ENCODE data around the gene MED26.

Gene MED26

DNA sequence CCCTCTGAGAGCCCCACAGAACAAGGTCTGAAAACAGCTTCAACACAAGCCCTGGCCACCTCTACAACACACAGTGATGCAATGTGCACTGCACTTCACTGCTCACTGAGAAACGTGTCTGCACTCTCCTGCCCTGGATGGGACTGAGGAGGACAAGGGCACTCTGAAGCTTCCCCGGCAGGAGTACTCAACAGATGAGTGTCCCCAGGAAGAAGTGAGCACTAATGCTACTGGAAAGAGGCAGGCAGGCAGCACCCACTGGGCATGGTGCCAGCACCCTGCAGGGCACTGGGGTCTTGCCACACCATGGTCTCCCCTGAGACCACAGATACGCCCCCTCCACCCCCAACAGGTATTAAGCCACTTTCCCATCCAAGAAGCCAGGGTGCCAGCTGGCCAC lies 38.1 kb downstream of the MED26 start:
- Histone ChIP-seq H3K79me2 (ENCODE audit: control insufficient read depth, insufficient read depth, low read length, unreplicated experiment) (peaks cover 91% of the 10 kb centered on the region), H3K4me1 (ENCODE audit: control insufficient read depth, insufficient read depth, low read length, unreplicated experiment) (peaks cover 37% of the 10 kb centered on the region)

DNA sequence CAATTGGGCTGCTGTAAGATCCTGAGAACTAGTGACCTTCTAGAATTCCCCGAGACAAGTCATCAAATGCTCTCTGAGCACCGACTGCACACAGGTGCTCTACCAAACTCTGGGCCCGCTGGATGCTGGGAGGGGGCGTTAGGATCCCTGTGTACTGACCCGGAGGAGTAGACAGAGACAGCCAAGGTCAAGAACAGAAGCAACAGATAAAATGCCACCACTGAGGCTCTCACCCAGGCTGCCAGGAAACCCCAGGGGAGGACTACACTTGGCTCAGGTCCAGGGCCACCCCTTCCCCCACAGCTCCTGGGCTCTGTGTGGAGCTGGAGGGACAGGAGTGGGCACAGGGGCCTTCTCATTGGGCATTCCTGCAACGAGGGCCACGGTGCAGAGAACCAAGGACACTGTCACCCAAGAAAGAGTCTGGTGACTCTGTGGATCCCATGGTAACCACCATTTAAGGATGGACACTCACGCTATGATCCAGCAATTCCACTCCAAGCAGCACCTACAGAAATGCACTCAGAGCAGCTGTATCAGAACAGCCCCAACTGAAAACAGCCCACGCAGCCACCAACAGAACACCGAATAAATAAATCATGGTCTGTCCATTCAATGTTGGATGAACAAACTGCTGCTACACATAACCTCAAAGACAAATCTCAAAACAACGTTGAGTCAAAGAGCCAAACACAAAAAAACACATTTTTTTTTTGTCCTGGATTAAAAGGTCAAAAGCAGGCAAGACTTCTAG lies 39.0 kb downstream of the MED26 start:
- H3K79me2 ChIP-seq (ENCODE audit: control insufficient read depth, insufficient read depth, low read length, unreplicated experiment) = peaks cover 85% of the 10 kb centered on the region
- H3K4me1 ChIP-seq (ENCODE audit: control insufficient read depth, insufficient read depth, low read length, unreplicated experiment) = peaks cover 44% of the 10 kb centered on the region
- no peaks in the 10 kb centered on the region for H3K36me3 ChIP-seq (ENCODE audit: insufficient read depth, low read length)
- no peaks in the 10 kb centered on the region for H3K27me3 ChIP-seq (ENCODE audit: insufficient read depth, low read length)
- H3K4me3 ChIP-seq (ENCODE audit: low read depth, low read length) = no peak overlapping the region
- H2AFZ ChIP-seq (ENCODE audit: low read length, unreplicated experiment) = no peak overlapping the region
- no peak overlapping the region for H3K27ac ChIP-seq (ENCODE audit: low read depth, low read length)

More for the DNA sequence above, 38.1 kb downstream of the MED26 start:
- H3K4me3 ChIP-seq (ENCODE audit: low read depth, low read length) = no peak overlapping the region
- no peak overlapping the region for H2AFZ ChIP-seq (ENCODE audit: low read length, unreplicated experiment)
- no peaks in the 10 kb centered on the region for H3K27me3 ChIP-seq (ENCODE audit: insufficient read depth, low read length)
- H3K27ac ChIP-seq (ENCODE audit: low read depth, low read length) = no peak overlapping the region
- H3K36me3 ChIP-seq (ENCODE audit: insufficient read depth, low read length) = no peaks in the 10 kb centered on the region

DNA sequence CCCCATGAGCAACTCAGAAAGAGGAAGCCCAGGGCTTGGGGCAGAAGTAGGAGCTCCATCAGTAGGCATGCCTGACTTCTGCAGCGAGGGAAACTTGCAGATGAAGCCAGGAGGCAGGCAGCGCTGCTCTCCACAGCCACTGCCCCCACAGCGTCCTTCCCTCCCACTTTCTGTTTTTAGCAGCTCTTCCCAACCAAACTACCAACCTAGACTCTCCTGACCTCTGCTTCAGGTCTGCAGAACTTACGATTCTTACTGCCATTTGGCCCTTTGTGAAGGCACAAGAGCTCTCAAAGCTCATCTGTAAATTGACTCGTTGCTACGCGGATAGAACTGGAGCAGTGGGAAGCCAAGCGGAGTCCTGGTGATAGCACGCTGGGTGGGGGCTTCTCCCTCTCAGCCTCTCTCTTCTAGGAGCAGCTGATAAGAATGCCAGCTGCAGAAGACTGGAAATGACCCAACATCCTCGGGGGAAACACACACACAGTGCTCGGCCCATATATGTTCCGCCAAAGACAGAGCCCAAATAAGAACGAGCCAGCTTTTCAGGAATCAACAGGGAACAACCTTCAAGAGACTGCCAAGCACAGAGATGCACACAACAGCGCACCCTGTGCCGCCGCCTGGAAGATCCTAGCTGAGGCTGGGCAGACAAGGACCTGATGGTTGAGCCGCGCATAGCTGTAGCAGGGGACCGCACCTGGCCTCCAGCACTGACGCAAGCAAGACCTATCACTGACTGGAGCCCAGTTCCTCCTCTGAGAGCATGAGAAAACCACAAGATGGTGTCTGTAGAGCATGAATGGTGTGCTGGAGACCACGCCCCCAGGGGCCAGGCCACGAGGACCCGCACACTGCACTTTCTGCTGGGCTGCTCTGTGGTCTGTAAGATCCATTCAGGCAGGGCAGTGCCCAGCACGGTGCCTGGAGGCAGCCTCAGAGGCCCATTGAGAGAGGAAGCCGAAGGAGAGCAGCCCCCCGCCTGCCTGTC lies 39.9 kb downstream of the MED26 start:
- peaks cover 84% of the 10 kb centered on the region for H3K79me2 ChIP-seq (ENCODE audit: control insufficient read depth, insufficient read depth, low read length, unreplicated experiment)

DNA sequence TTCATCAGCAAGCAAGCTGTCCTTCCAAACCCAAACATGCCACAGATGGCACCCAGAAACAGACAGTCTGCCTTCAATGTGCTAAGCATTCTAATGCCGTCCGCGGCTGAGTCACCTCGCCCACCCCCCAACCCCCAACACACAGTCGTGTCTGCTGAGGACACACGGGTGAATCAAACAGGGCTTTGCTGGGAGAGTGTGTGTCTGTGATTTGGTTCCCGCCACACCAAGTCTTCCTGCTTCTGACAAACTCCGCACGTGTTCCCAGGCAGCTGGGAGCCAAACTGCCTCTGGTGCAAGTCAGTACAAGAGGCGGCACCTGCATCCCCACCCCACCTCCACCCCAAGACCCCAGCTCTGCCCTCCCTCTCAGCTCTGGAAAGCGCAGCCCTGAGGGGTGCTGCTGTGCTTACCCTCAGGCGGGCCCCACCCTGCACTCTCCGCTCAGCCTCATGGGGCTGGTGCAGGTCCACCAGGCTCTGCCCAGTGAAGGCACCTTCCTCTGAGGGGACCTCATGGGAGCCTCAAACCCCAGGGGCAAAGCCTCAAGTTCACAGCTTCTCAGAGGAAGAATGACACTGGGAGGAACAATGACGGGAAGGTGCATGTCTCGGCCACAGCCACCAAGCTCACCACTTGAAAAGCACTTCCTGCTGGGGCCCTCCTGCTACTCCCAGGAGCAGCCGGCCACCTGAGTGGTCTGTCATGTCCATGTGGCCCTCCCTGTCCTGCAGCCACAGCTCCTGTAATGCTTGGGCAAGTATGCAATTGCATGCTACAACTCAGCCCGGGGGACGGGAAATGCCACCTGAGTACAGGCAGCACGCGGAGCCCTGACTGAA lies 40.8 kb downstream of the MED26 start:
- no peak overlapping the region for H3K27ac ChIP-seq (ENCODE audit: low read depth, low read length)
- peaks cover 55% of the 10 kb centered on the region for H3K4me1 ChIP-seq (ENCODE audit: control insufficient read depth, insufficient read depth, low read length, unreplicated experiment)

More for the DNA sequence above, 39.9 kb downstream of the MED26 start:
- no peak overlapping the region for H2AFZ ChIP-seq (ENCODE audit: low read length, unreplicated experiment)
- H3K36me3 ChIP-seq (ENCODE audit: insufficient read depth, low read length) = no peaks in the 10 kb centered on the region
- H3K4me3 ChIP-seq (ENCODE audit: low read depth, low read length) = no peak overlapping the region
- no peak overlapping the region for H3K27ac ChIP-seq (ENCODE audit: low read depth, low read length)
- no peaks in the 10 kb centered on the region for H3K27me3 ChIP-seq (ENCODE audit: insufficient read depth, low read length)
- H3K4me1 ChIP-seq (ENCODE audit: control insufficient read depth, insufficient read depth, low read length, unreplicated experiment) = peaks cover 52% of the 10 kb centered on the region

DNA sequence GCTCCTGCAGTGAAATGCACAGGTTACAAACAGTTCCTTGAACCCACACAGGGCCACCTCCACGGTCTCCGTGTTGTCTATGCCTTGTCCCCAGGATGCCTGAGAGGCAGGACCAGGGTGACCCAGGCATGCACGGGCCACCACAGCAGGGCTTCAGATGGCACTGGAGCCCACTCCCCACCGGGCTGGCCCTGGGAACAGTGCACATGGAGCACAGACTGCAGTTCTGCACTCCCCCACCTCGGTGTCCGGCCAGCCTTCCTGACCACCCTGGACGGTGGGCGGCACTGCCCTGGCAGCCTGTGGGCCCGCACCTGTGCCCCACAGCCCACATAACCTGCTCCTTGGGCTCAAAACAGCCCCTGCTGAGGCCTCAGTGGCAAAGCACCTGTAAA lies 41.5 kb downstream of the MED26 start:
- no peaks in the 10 kb centered on the region for H3K27me3 ChIP-seq (ENCODE audit: insufficient read depth, low read length)
- peaks cover 62% of the 10 kb centered on the region for H3K4me1 ChIP-seq (ENCODE audit: control insufficient read depth, insufficient read depth, low read length, unreplicated experiment)
- H2AFZ ChIP-seq (ENCODE audit: low read length, unreplicated experiment) = no peak overlapping the region
- peak overlapping the region; percentile 38; the same call in 1 of the 2 replicates for H3K27ac ChIP-seq (ENCODE audit: low read depth, low read length)
- H3K79me2 ChIP-seq (ENCODE audit: control insufficient read depth, insufficient read depth, low read length, unreplicated experiment) = peaks cover 84% of the 10 kb centered on the region
- no peak overlapping the region for H3K4me3 ChIP-seq (ENCODE audit: low read depth, low read length)
- no peaks in the 10 kb centered on the region for H3K36me3 ChIP-seq (ENCODE audit: insufficient read depth, low read length)

More for the DNA sequence above, 40.8 kb downstream of the MED26 start:
- Histone ChIP-seq H3K4me3 (ENCODE audit: low read depth, low read length) (no peak overlapping the region), H3K36me3 (ENCODE audit: insufficient read depth, low read length) (no peaks in the 10 kb centered on the region), H2AFZ (ENCODE audit: low read length, unreplicated experiment) (no peak overlapping the region), H3K79me2 (ENCODE audit: control insufficient read depth, insufficient read depth, low read length, unreplicated experiment) (peaks cover 84% of the 10 kb centered on the region), H3K27me3 (ENCODE audit: insufficient read depth, low read length) (no peaks in the 10 kb centered on the region)

DNA sequence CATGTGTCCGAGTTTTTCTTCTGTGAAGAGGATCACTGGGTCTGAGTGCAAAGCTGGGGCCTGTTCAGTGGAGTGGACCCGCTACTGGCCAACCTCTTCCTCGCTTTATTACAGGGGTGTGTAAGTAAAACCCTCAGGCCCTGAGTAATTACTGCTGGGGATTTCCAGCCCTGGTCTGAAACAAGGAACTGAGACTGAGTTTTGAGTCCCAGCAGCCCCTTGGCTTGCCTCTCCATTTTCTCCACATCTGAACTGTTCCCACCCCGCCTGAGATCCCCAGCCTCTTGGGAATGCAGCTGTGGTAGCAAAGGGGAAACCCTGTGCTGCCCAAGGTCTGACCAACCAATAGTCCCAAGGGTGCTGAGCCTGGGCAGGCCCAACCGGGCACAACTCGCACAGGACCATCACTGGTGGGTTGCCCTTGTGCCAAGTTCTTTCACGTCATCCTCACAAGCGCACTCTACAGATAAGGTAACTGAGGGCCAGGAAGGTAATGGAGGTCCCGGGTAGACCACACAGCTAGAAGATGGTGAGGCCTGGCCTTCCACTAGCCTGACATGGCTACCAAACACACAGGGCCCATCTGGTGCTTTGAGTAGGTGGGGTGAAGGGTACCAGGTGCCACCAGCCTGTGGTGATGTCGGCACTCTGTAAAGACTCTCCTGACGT lies 42.1 kb downstream of the MED26 start:
- H3K36me3 ChIP-seq (ENCODE audit: insufficient read depth, low read length) = no peaks in the 10 kb centered on the region
- no peaks in the 10 kb centered on the region for H3K27me3 ChIP-seq (ENCODE audit: insufficient read depth, low read length)
- H3K4me3 ChIP-seq (ENCODE audit: low read depth, low read length) = no peak overlapping the region
- no peak overlapping the region for H2AFZ ChIP-seq (ENCODE audit: low read length, unreplicated experiment)
- peak overlapping the region; percentile 75; the same call in 1 of the 2 replicates for H3K27ac ChIP-seq (ENCODE audit: low read depth, low read length)
- peaks cover 67% of the 10 kb centered on the region for H3K4me1 ChIP-seq (ENCODE audit: control insufficient read depth, insufficient read depth, low read length, unreplicated experiment)
- peaks cover 85% of the 10 kb centered on the region for H3K79me2 ChIP-seq (ENCODE audit: control insufficient read depth, insufficient read depth, low read length, unreplicated experiment)

DNA sequence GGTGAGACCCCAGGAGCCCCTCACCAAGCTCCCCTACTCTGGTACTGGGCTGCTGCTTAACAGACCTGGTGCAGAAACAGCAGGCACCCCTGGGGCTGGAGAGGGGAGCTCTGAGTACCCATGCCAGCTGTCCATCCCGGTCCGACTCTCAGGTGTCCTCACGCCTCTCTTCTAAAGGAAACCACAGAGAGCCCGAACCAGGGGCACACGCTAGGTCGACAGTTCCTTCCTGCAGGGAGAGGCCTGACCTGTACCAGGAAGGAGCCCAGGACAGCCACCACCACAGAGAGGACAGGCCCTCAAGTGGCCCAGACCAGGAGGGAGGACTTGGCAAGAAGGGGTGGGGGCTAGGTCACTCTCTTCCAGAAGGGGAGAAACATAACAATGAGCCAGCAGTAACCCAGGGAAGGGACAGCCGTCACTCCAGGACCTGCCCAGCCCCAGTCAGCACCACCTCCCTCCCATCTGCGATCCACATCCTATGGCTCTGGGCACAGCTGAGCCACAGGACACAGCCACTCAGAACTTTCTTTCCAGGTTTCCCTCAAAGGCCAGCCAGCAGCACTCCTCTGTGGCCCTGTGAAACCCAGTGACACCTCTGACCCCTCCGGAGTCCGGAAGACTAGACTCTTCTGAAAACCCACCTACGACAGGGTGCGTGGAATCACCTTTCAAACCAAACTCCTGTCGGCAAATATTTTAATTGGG lies 42.8 kb downstream of the MED26 start:
- H3K4me1 ChIP-seq (ENCODE audit: control insufficient read depth, insufficient read depth, low read length, unreplicated experiment) = peaks cover 67% of the 10 kb centered on the region
- no peak overlapping the region for H3K4me3 ChIP-seq (ENCODE audit: low read depth, low read length)
- H3K79me2 ChIP-seq (ENCODE audit: control insufficient read depth, insufficient read depth, low read length, unreplicated experiment) = peaks cover 89% of the 10 kb centered on the region
- no peaks in the 10 kb centered on the region for H3K27me3 ChIP-seq (ENCODE audit: insufficient read depth, low read length)
- H3K27ac ChIP-seq (ENCODE audit: low read depth, low read length) = peak overlapping the region; percentile 75
- no peak overlapping the region for H2AFZ ChIP-seq (ENCODE audit: low read length, unreplicated experiment)
- no peaks in the 10 kb centered on the region for H3K36me3 ChIP-seq (ENCODE audit: insufficient read depth, low read length)

DNA sequence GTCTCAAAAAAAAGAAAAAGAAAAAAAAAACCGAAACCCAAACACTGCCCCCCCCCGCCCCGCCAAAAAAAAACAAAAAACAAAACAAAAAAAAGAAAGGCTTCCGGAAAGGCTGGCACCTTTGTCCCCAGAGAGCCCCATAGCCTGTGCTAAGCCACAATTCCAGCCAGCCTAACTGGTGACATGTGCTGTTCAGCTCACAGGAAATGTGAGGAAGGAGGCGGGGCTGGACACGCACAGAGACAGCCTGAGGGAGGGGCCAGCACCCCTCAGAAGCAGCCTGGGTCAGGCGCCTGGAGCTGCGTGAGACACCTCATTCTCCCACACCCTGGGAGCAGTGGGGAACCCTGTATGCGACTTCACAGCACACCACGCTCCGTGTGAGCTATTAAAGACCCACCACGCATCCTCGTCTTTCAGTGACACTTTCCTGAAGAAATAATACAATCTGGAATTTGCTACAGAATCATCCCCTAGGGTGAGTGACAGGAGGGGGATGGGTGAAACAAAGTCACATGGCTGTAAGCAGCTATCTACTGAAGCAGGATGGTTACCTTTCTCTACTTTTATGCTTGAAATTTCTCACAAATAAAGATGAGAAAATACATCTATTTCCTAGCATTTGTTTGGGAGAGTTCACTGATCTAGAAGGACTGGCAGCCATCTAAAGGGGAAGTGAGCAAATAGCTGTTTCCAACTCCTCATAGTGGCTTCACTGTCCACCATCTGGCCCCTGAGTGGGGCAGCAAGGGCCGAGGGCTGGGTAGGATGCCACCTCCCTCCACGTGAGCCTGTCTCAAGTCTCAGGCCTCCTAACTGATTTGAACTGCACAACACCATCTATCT lies 43.5 kb downstream of the MED26 start:
- H3K4me3 ChIP-seq (ENCODE audit: low read depth, low read length) = peak overlapping the region; percentile 62
- peaks cover 88% of the 10 kb centered on the region for H3K79me2 ChIP-seq (ENCODE audit: control insufficient read depth, insufficient read depth, low read length, unreplicated experiment)
- H3K36me3 ChIP-seq (ENCODE audit: insufficient read depth, low read length) = no peaks in the 10 kb centered on the region
- no peak overlapping the region for H2AFZ ChIP-seq (ENCODE audit: low read length, unreplicated experiment)
- H3K4me1 ChIP-seq (ENCODE audit: control insufficient read depth, insufficient read depth, low read length, unreplicated experiment) = peaks cover 67% of the 10 kb centered on the region
- H3K27ac ChIP-seq (ENCODE audit: low read depth, low read length) = peak overlapping the region; percentile 75
- no peaks in the 10 kb centered on the region for H3K27me3 ChIP-seq (ENCODE audit: insufficient read depth, low read length)
